Measurements from ENCODE around the gene NCF4.
A peak's percentile ranks its signal among the peaks of the same experiment; 100 is the strongest.

The NCF4 gene

DNA sequence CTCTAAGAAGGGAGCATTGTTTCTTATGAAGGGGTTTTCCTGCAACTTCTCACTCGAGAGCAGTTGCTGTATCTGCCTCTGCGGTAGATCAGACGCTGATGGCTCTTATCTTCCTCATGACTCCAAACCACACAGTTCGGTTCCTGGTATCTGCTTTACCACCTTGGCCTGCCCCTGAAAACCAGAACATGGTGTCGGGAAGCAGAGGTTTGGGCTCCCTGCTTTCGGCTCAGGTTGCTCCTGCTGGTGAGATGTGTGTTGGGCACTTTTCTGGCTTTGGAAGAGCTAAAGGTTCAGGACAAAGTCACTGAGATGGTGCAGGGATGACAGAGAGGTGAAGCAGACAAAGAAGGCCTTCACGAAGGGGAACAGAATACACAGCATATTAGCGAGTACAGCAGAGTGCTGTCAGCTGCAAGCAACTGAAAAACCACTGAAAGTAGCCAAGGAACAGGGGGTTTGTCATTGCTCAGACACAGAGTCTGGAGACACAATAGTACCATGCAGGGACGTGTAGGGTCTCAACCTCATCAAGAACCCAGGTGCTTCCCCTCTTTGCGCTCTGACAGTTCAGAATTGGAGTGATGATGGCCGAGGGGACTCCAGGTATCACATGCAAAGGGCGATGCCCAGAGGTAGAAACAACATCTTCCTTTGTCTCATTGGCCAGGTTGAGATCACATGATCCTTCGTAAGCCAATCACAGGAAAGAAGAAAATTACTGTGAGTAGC, 40.8 kb downstream of the NCF4 start:
- TF ChIP-seq, protein P1, sequence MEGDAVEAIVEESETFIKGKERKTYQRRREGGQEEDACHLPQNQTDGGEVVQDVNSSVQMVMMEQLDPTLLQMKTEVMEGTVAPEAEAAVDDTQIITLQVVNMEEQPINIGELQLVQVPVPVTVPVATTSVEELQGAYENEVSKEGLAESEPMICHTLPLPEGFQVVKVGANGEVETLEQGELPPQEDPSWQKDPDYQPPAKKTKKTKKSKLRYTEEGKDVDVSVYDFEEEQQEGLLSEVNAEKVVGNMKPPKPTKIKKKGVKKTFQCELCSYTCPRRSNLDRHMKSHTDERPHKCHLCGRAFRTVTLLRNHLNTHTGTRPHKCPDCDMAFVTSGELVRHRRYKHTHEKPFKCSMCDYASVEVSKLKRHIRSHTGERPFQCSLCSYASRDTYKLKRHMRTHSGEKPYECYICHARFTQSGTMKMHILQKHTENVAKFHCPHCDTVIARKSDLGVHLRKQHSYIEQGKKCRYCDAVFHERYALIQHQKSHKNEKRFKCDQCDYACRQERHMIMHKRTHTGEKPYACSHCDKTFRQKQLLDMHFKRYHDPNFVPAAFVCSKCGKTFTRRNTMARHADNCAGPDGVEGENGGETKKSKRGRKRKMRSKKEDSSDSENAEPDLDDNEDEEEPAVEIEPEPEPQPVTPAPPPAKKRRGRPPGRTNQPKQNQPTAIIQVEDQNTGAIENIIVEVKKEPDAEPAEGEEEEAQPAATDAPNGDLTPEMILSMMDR (IDR thresholded peaks at IDR 0.05; ENCODE audit: extremely low read depth, insufficient read depth, missing control alignments), result no peak
- in situ Hi-C loops (cut with MboI; ENCODE audit: low pct_unique_long_range_greater_than_20kb, low sequenced_read_pairs, unreplicated experiment), result no loop called here
- peak; percentile 82 for DNase-seq (ENCODE audit: low spot score)

DNA sequence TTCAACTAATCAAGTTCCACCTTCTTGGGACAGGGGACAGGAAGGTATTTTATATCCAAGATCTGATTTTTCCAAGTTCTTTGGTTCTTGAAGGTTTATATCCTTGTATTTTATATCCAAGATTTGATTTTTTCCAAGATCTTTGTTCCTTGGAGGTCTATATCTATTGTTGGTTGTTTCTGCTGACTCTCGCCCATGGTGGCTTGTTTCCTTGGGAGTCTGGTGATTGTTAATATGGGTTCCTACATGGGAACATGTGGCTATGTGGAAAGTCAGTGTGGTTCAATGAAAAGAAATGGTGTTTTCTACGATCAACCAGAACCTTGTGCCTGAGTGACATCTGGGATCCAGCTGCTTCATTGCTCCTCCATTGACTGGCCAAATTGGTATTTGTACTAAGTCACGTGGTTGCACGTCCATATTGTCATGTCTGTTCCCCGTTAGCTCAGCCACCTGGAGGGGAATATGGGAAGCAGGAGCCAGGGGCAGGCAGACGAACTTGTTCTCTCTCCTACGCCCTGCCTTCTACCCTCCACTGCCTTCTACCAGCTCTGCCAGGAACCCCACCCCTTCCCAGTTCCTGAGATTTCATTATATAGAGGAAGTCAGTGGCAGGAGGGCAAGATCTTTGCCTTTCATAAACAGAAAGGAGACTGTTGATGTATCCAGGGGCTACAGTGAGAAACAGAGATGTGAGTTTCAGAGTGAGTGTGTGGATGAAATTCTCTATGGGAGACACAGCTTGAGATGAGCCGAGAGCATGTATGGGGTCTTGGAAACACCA, 41.5 kb downstream of the NCF4 start:
- in situ Hi-C loops (cut with MboI; ENCODE audit: low pct_unique_long_range_greater_than_20kb, low sequenced_read_pairs, unreplicated experiment), result no loop called here
- TF ChIP-seq, protein P1 (IDR thresholded peaks at IDR 0.05; ENCODE audit: extremely low read depth, insufficient read depth, missing control alignments), result no peak
- no peak for DNase-seq (ENCODE audit: low spot score)

DNA sequence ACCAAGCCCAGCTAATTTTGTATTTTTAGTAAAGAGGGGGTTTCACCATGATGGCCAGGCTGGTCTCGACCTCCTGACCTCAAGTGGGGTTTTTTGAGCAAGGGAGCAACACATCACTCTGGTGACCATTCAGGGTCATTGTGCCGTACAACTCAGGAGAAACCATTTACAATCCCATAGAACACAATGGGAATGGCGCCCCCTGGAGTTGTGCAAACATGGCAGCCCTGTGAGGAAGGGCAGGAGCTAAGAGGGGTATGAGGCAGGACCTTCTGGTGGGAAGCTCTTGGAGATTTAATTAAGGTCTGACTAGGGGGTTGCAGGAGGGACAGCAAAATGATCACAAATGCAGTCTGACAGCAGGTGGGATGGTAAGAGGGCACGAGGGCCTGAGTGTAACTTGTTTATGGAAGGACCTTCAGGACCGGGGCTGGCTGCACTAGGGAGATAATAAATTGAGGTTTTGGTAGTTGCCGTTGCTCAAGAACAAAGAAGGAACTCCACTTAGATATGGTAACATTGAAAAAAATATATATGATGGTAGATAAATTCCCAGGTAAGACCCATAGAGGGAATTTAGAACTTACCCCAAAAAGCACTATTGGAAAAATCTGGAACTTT, 43.6 kb downstream of the NCF4 start:
- no peak for DNase-seq (ENCODE audit: low spot score)
- in situ Hi-C loops (cut with MboI; ENCODE audit: low pct_unique_long_range_greater_than_20kb, low sequenced_read_pairs, unreplicated experiment), result no loop called here
- TF ChIP-seq, protein P1 (IDR thresholded peaks at IDR 0.05; ENCODE audit: extremely low read depth, insufficient read depth, missing control alignments), result peak; percentile 13

DNA sequence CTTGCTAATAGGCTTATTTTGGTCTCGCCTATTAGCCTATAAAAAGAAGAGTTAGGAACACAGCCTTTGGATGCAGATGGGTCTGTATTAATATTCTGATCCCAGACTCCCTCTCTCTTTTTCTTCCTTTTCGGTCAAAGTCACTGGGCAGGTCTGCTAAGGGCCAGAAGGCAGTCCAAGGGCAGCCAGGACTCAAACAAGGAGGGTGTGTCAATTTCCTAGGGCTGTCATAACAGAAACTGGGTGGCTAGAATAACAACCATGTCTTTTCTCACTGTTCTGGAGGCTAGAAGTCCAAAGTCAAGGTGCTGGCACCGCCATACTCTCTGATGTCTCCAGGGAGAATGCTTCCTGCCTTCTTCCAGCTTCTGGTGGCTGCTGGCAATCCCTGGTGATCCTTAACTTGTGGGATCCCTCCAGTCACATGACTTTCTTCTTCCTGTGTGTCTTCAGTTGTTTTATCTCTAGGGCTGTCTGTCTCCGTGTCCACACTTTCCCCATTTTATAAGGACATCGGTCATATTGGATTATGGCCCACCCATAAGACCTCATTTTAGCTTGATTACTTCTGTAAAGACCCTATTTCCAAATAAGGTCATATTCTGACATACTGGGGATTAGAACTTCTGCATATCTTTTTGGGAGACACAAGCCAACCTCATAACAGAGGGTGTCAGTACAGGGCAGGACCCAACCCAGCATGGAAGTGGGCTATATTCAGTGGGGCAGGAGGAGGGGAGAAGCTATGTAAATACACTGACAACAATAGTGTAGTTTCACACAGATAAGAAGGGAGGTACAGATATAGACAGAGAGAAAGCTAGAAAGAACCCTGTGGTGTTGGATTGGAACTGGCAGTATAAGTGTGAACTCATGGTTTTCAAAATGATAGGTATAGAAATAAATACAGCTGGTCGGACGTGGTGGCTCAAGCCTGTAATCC, 46.7 kb downstream of the NCF4 start:
- DNase-seq (ENCODE audit: low spot score), result no peak
- in situ Hi-C loops (cut with MboI; ENCODE audit: low pct_unique_long_range_greater_than_20kb, low sequenced_read_pairs, unreplicated experiment), result no loop called here
- TF ChIP-seq, protein P1 (IDR thresholded peaks at IDR 0.05; ENCODE audit: extremely low read depth, insufficient read depth, missing control alignments), result no peak

DNA sequence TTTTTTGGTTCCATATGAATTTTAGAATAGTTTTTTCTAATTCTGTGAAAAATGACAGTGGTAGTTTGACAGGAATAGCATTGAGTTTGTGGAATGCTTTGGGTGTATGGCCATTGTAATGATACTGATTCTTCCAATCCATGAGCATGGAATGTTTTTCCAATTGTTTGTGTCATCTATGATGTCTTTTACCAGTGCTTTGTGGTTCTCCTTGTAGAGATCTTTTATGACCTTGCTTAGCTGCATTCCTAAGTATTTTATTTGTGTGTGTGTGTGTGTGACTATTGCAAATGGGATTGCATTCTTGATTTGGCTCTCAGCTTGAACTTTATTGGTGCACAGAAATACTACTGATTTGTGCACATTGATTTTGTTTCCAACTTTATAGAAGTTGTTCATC, 49.7 kb downstream of the NCF4 start:
- no peak for DNase-seq (ENCODE audit: low spot score)
- in situ Hi-C loops (cut with MboI; ENCODE audit: low pct_unique_long_range_greater_than_20kb, low sequenced_read_pairs, unreplicated experiment), result no loop called here
- TF ChIP-seq, protein P1 (IDR thresholded peaks at IDR 0.05; ENCODE audit: extremely low read depth, insufficient read depth, missing control alignments), result no peak

Data from GM13977 (cell line).